Panc1 (cell line): ENCODE data around the gene S100A5. TPM values are rescaled to one million over a fixed set of nuclear protein-coding genes. Genes with fewer than 3 reads are reported as not detected.
A peak's percentile ranks its signal among the peaks of the same experiment; 100 is the strongest.

ENCODE experiments used
- ATAC-seq: fragments of 200-7000 bp; cut with Tn5 transposase; 2 replicates; pipeline ENCODE4 v1.9.1; 2020; ENCODE audit warnings: mild to moderate bottlenecking, moderate library complexity
- BruUV-seq: library from RNA; stranded (reverse); fragments of 400-500 nt; replicated peaks from 2 replicates; lab custom pipeline; 2021; lab: Mats Ljungman, UMichigan
- CTCF ChIA-PET: fragments of 300-600 bp; sonication (Branson Sonifier 250); formaldehyde crosslinking; loops from one replicate; lab custom pipeline; 2022; ENCODE audit warnings: antibody characterized with exemption; lab: Charles Lee
- POLR2A ChIA-PET: fragments of 300-600 bp; sonication (Branson Sonifier 250); formaldehyde crosslinking; loops from one replicate; lab custom pipeline; 2022; ENCODE audit warnings: antibody characterized with exemption; lab: Charles Lee
- DNase-seq: peaks from one replicate; pipeline ENCODE4 v3.0.0-alpha.2; 2010; ENCODE audit warnings: low read depth, low spot score
- H3K27ac ChIP-seq: 2 replicates; pipeline ENCODE4 v1.5.1; 2011; ENCODE audit warnings: mild to moderate bottlenecking, low read length, inconsistent platforms
- H3K27me3 ChIP-seq: fragments of 200-500 bp; sonication (Bioruptor generic); 2 replicates; pipeline ENCODE4 v1.6.0; 2014; ENCODE audit warnings: low read length, inconsistent platforms; ENCODE audit not compliant: control insufficient read depth, insufficient read depth
- H3K36me3 ChIP-seq: fragments of 200-500 bp; sonication (Bioruptor generic); 2 replicates; pipeline ENCODE4 v1.5.1; 2014; ENCODE audit warnings: inconsistent platforms, mild to moderate bottlenecking, low read length, moderate library complexity; ENCODE audit not compliant: control insufficient read depth, insufficient read depth
- H3K4me1 ChIP-seq: 2 replicates; pipeline ENCODE4 v1.5.1; 2011; ENCODE audit warnings: inconsistent platforms, mild to moderate bottlenecking, low read length, moderate library complexity; ENCODE audit not compliant: control insufficient read depth, insufficient read depth
- H3K4me3 ChIP-seq, 2 experiments: 2 replicates each; pipeline ENCODE4 v1.5.1; 2011 to 2012; ENCODE audit warnings: low read depth in 2 of 2, low read length in 2 of 2, mild to moderate bottlenecking in 2 of 2, inconsistent platforms in 1 of 2, moderate library complexity in 1 of 2
- H3K9me3 ChIP-seq: fragments of 200-500 bp; sonication (Bioruptor generic); 2 replicates; pipeline ENCODE4 v1.5.1; 2014; ENCODE audit warnings: low read depth, mild to moderate bottlenecking, inconsistent platforms, low read length, moderate library complexity; ENCODE audit not compliant: control insufficient read depth, insufficient read depth
- CTCF ChIP-seq: fragments of 450-650 bp; IDR thresholded peaks from 2 replicates; pipeline ENCODE4 v1.5.1; 2017; ENCODE audit warnings: mild to moderate bottlenecking
- POLR2AphosphoS5 ChIP-seq: IDR thresholded peaks from 2 replicates; pipeline ENCODE4 v1.6.1; 2012; ENCODE audit warnings: mild to moderate bottlenecking, low read depth, low read length, moderate library complexity
- REST ChIP-seq, 2 experiments: IDR thresholded peaks; 2 replicates each; pipeline ENCODE4 v1.6.1; 2011 to 2012; ENCODE audit warnings: low read depth in 2 of 2, control low read depth in 1 of 2, low read length in 1 of 2, mild to moderate bottlenecking in 1 of 2, moderate library complexity in 1 of 2; ENCODE audit not compliant: insufficient read depth in 1 of 2
- SIN3A ChIP-seq: IDR thresholded peaks from 2 replicates; pipeline ENCODE4 v1.6.1; 2012; ENCODE audit warnings: low read depth, mild to moderate bottlenecking, low read length, moderate library complexity, borderline replicate concordance; ENCODE audit not compliant: insufficient read depth
- TCF7L2 ChIP-seq: IDR thresholded peaks from 2 replicates; pipeline ENCODE4 v1.6.1; 2011; ENCODE audit warnings: mild to moderate bottlenecking, low read depth, low read length, inconsistent platforms
- in situ Hi-C: cut with HindIII; loops from 2 replicates; pipeline ENCODE4 v1.10.0; 2016; ENCODE audit warnings: low sequenced_read_pairs, low pct_unique_long_range_greater_than_20kb
- intact Hi-C: fragments of 100-400 bp; cut with micrococcal nuclease; formaldehyde crosslinking; loops from one replicate; pipeline ENCODE4 v1.10.0; 2022; ENCODE audit not compliant: unreplicated experiment
- total RNA-seq: library from RNA; stranded (reverse); gene quantifications from one replicate; pipeline ENCODE4 v1.2.1, GENCODE V29; 2021; ENCODE audit not compliant: unreplicated experiment

S100A5 gene
- total RNA-seq, 1 experiment from 2014 or later: 0.72 TPM

GRCh38 chr1:153535242-153536011 lies 5.3 kb downstream of the S100A5 start, which contains the start of gene S100A6:
TSS of gene S100A6 (minus strand) at chr1:153535991. CDS start at chr1:153535339, 652 bp downstream.
- peak within 1 kb of the TSS; percentile 96 for H3K27ac ChIP-seq
- no TSS peak for BruUV-seq
- peak within 1 kb of the TSS; percentile 75 to 86 for H3K4me3 ChIP-seq
- POLR2A ChIA-PET: interaction anchor here (0.5 to 1.5 kb wide), 5 partner anchors 10 to 251 kb away, joined by 3 to 9 read pairs (median 4); partner anchors contain the start of gene S100A4
- intact Hi-C loops (no loop called here), in situ Hi-C loops (no loop called here)
- no peaks in the 10 kb centered on the region for H3K9me3 ChIP-seq
- no peaks in the 10 kb centered on the region; the same call in 1 of the 2 replicates for H3K36me3 ChIP-seq
- H3K4me1 ChIP-seq: peaks cover 55% of the 10 kb centered on the region
- ATAC-seq (peak; percentile 27), DNase-seq (no peak)
- CTCF ChIA-PET: interaction anchor here (0.6 to 2.2 kb wide), 5 partner anchors 9 to 37 kb away, joined by 3 to 9 read pairs (median 7); no protein-coding TSS in a partner anchor
- TF ChIP-seq CTCF (no peak), REST (IDR thresholded peaks at IDR 0.05; ENCODE audit: insufficient read depth in 1 of 2, low read depth in 2 of 2, low read length in 1 of 2) (no peak), POLR2AphosphoS5 (peak; percentile 99), SIN3A (peak; percentile 80; the same call in 1 of the 2 replicates), TCF7L2 (no peak)
- no peaks in the 10 kb centered on the region for H3K27me3 ChIP-seq

GRCh38 chr1:153534925-153535241 lies 5.9 kb downstream of the S100A5 start:
- Histone ChIP-seq H3K4me1 (peaks cover 51% of the 10 kb centered on the region), H3K4me3 (peak overlapping the region; percentile 75 to 86), H3K27me3 (no peaks in the 10 kb centered on the region), H3K36me3 (no peaks in the 10 kb centered on the region; the same call in 1 of the 2 replicates), H3K27ac (peak overlapping the region; percentile 91), H3K9me3 (no peaks in the 10 kb centered on the region)
- no TSS peak for BruUV-seq
- ChIA-PET CTCF (interaction anchor here (1.2 to 2.2 kb wide), 4 partner anchors 10 to 36 kb away, joined by 4 to 9 read pairs (median 8); no protein-coding TSS in a partner anchor), POLR2A (interaction anchor here (0.5 to 1.5 kb wide), 4 partner anchors 10 to 251 kb away, joined by 3 to 9 read pairs (median 5); partner anchors contain the start of gene S100A4)
- no peak for ATAC-seq
- no peak for TF ChIP-seq REST (IDR thresholded peaks at IDR 0.05; ENCODE audit: insufficient read depth in 1 of 2, low read depth in 2 of 2, low read length in 1 of 2)
- in situ Hi-C loops: no loop called here
- DNase-seq: no peak
- intact Hi-C loops: no loop called here
